GM12878 (cell line): Measurements from ENCODE around the gene DTNBP1. TPM values are rescaled to one million over a fixed set of nuclear protein-coding genes. Genes with fewer than 3 reads are reported as not detected.

Experiments
- ATAC-seq: fragments of 200-7000 bp; cut with Tn5 transposase; 3 replicates; pipeline ENCODE4 v1.9.1; 2020; ENCODE audit warnings: mild to moderate bottlenecking, moderate library complexity
- BruUV-seq: library from RNA; stranded (reverse); fragments of 400-500 nt; replicated peaks from 2 replicates; lab custom pipeline; 2021; lab: Mats Ljungman, UMichigan
- CTCF ChIA-PET: fragments of 300-600 bp; sonication (Branson Sonifier 250); formaldehyde crosslinking; extraction: SDS; loops from one replicate; lab custom pipeline; 2021; ENCODE audit warnings: inconsistent platforms; lab: Yijun Ruan, JAX
- POLR2A ChIA-PET: fragments of 350-600 bp; formaldehyde crosslinking; extraction: SDS; loops from one replicate; lab custom pipeline; 2021; ENCODE audit warnings: inconsistent platforms; lab: Charles Lee
- RAD21 ChIA-PET: fragments of 300-600 bp; sonication (Branson Sonifier 250); formaldehyde crosslinking; loops from one replicate; lab custom pipeline; 2023; ENCODE audit warnings: antibody characterized with exemption; ENCODE audit not compliant: unreplicated experiment; lab: Charles Lee
- SMC1A ChIA-PET: fragments of 300-600 bp; sonication (Branson Sonifier 250); formaldehyde crosslinking; loops from one replicate; lab custom pipeline; 2023; ENCODE audit not compliant: unreplicated experiment, uncharacterized antibody; lab: Charles Lee
- DNase-seq: peaks from one replicate; pipeline ENCODE4 v3.0.0-alpha.2; 2011; ENCODE audit warnings: low read depth, low spot score
- FAIRE-seq: peaks from 3 replicates; lab custom pipeline; 2011; peaks lifted over from hg19 to GRCh38; lab: Jason Lieb, UNC
- H2AFZ ChIP-seq: 2 replicates; pipeline ENCODE4 v1.6.0; 2011; ENCODE audit warnings: low read depth, low read length, control low read depth; ENCODE audit not compliant: control insufficient read depth
- H3K27ac ChIP-seq: 2 replicates; pipeline ENCODE4 v1.5.1; 2011; ENCODE audit warnings: control low read depth; ENCODE audit not compliant: control insufficient read depth, insufficient read depth
- H3K27me3 ChIP-seq, 2 experiments: replicated peaks in 1 of 2; 2 replicates each; pipeline versions ENCODE4 v1.6.0 to v1.6.1; 2011; ENCODE audit warnings: low read length in 1 of 2; ENCODE audit not compliant: control insufficient read depth in 2 of 2, insufficient read depth in 2 of 2
- H3K36me3 ChIP-seq, 2 experiments: 2 replicates each; pipeline ENCODE4 v1.5.1; 2011; ENCODE audit warnings: low read length in 1 of 2; ENCODE audit not compliant: control insufficient read depth in 2 of 2, insufficient read depth in 2 of 2
- H3K4me1 ChIP-seq: 2 replicates; pipeline ENCODE4 v1.6.1; 2011; ENCODE audit warnings: mild to moderate bottlenecking, low read length, moderate library complexity, mixed read lengths; ENCODE audit not compliant: control insufficient read depth, insufficient read depth
- H3K4me2 ChIP-seq: 2 replicates; pipeline ENCODE4 v1.6.0; 2011; ENCODE audit warnings: control low read depth; ENCODE audit not compliant: control insufficient read depth, insufficient read depth
- H3K4me3 ChIP-seq: fragments of 200-600 bp; sonication (generic); 2 replicates; pipeline ENCODE4 v1.5.1; 2016
- H3K79me2 ChIP-seq: 2 replicates; pipeline ENCODE4 v1.6.0; 2011; ENCODE audit warnings: low read length; ENCODE audit not compliant: control insufficient read depth, insufficient read depth
- H3K9ac ChIP-seq: 2 replicates; pipeline ENCODE4 v1.8.0; 2011; ENCODE audit warnings: low read length, control low read depth, mixed read lengths; ENCODE audit not compliant: control insufficient read depth, insufficient read depth
- H3K9me3 ChIP-seq: replicated peaks from 3 replicates; pipeline ENCODE4 v1.5.1; 2011; ENCODE audit warnings: mild to moderate bottlenecking, low read length; ENCODE audit not compliant: control insufficient read depth, insufficient read depth
- H4K20me1 ChIP-seq: 2 replicates; pipeline ENCODE4 v1.6.0; 2011; ENCODE audit not compliant: control insufficient read depth, insufficient read depth
- BRCA1 ChIP-seq: IDR thresholded peaks from 2 replicates; pipeline ENCODE4 v1.6.1; 2011; ENCODE audit warnings: low read depth, low read length, improper control_type of control experiment
- CREB1 ChIP-seq: IDR thresholded peaks from 2 replicates; pipeline ENCODE4 v1.6.1; 2012; ENCODE audit warnings: low read depth, mild to moderate bottlenecking, inconsistent platforms
- HDAC2 ChIP-seq: fragments of 200-600 bp; sonication (generic); IDR thresholded peaks from 2 replicates; pipeline ENCODE4 v1.6.1; 2017
- IRF5 ChIP-seq: fragments of 450-650 bp; IDR thresholded peaks from 2 replicates; pipeline ENCODE4 v1.6.1; 2017; ENCODE audit warnings: borderline replicate concordance
- KAT2A ChIP-seq: conservative IDR thresholded peaks from 2 replicates; pipeline ENCODE4 v1.6.1; 2011; ENCODE audit warnings: low read depth, low read length; ENCODE audit not compliant: control insufficient read depth
- MAX ChIP-seq: IDR thresholded peaks from 2 replicates; pipeline ENCODE4 v1.6.1; 2012; ENCODE audit warnings: low read depth, low read length, improper control_type of control experiment
- MEF2A ChIP-seq: IDR thresholded peaks from 2 replicates; pipeline ENCODE4 v1.6.1; 2011; ENCODE audit warnings: low read depth, mild to moderate bottlenecking, low read length, moderate library complexity; ENCODE audit not compliant: insufficient read depth
- MEF2B ChIP-seq: fragments of 450-650 bp; IDR thresholded peaks from 2 replicates; pipeline ENCODE4 v1.6.1; 2018; ENCODE audit warnings: mild to moderate bottlenecking, moderate library complexity; ENCODE audit not compliant: partially characterized antibody, poor library complexity, severe bottlenecking
- POU2F2 ChIP-seq: IDR thresholded peaks from 3 replicates; pipeline ENCODE4 v1.6.1; 2011; ENCODE audit warnings: low read depth, mild to moderate bottlenecking, low read length, borderline replicate concordance
- RAD51 ChIP-seq: fragments of 450-650 bp; IDR thresholded peaks from 2 replicates; pipeline ENCODE4 v1.6.1; 2016; ENCODE audit warnings: moderate library complexity, mild to moderate bottlenecking, inconsistent platforms
- SRF ChIP-seq, 2 experiments: IDR thresholded peaks; 2 replicates each; pipeline ENCODE4 v1.6.1; 2011; ENCODE audit warnings: low read depth in 2 of 2, low read length in 2 of 2, mild to moderate bottlenecking in 1 of 2, moderate library complexity in 1 of 2
- SUPT20H ChIP-seq: IDR thresholded peaks from 2 replicates; pipeline ENCODE4 v1.6.1; 2011; ENCODE audit warnings: low read depth, mild to moderate bottlenecking, low read length, moderate library complexity, borderline replicate concordance; ENCODE audit not compliant: control insufficient read depth
- USF1 ChIP-seq: IDR thresholded peaks from 2 replicates; pipeline ENCODE4 v1.6.1; 2011; ENCODE audit warnings: borderline replicate concordance, low read depth, mild to moderate bottlenecking, moderate library complexity, mixed read lengths, low read length; ENCODE audit not compliant: insufficient read depth; ENCODE audit errors: extremely low read length
- ZNF622 ChIP-seq: fragments of 450-650 bp; IDR thresholded peaks from 2 replicates; pipeline ENCODE4 v1.6.1; 2017; ENCODE audit warnings: mild to moderate bottlenecking, inconsistent platforms
- WGBS: methylation state at CpG from one replicate; pipeline ENCODE4 v1.1.6; 2016; ENCODE audit warnings: low lambda C conversion rate; ENCODE audit not compliant: insufficient replicate concordance, insufficient coverage; ENCODE audit errors: missing lambda C conversion rate; 5-methylcytosine and 5-hydroxymethylcytosine counted together
- in situ Hi-C: fragments of 300-500 bp; cut with MboI; formaldehyde crosslinking; loops from 9 replicates; pipeline ENCODE4 v1.14.3; 2018; ENCODE audit warnings: mixed read lengths
- intact Hi-C: fragments of 100-400 bp; cut with micrococcal nuclease; formaldehyde crosslinking; loops from one replicate; pipeline ENCODE4 v1.14.2; 2022; ENCODE audit not compliant: unreplicated experiment
- polyA plus RNA-seq, 11 experiments: library from polyadenylated mRNA; depleted of rRNA in 4 of 11; unstranded in 6 of 11; stranded (reverse) in 5 of 11; fragments of >200 nt; fragmentation: Nextera tagmentation in 4 of 11; fragmentation: Illumina TruSeq in 1 of 11; extraction: Ambion mirVana in 4 of 11; extraction: Trizol in 1 of 11; gene quantifications; 1 replicate in 1 of 11; 2 replicates in 10 of 11; pipeline versions ENCODE4 v1.2.1 to v1.2.3, GENCODE V29; 2011 to 2016; ENCODE audit warnings: inconsistent platforms in 2 of 11, missing spikeins in 2 of 11, low read depth in 1 of 11
- total RNA-seq, 4 experiments: library from RNA; depleted of rRNA in 3 of 4; stranded (reverse); fragments of >200 nt in 3 of 4; fragmentation: Illumina TruSeq in 1 of 4; extraction: Trizol in 1 of 4; gene quantifications; 2 replicates each; pipeline versions ENCODE4 v1.2.1 to v1.2.3, GENCODE V29; 2013 to 2021

DTNBP1 gene
- total and polyA plus RNA-seq, 10 of the 15 experiments (the other 5 are each of a cell fraction or from before 2014, with no cell fraction given) = 7.1 to 40.3 (median 20.1) TPM

GRCh38 chr6:15513131-15513771, 149.6 kb downstream of the DTNBP1 start:
- Histone ChIP-seq H3K4me1 (no peaks in the 10 kb centered on the region), H2AFZ (no peak overlapping the region), H3K36me3 (peaks cover 32 to 50% of the 10 kb centered on the region in 2 experiments), H3K9ac (no peak overlapping the region), H3K79me2 (no peaks in the 10 kb centered on the region), H4K20me1 (no peaks in the 10 kb centered on the region), H3K4me3 (no peak overlapping the region), H3K27me3 (no peaks in the 10 kb centered on the region), H3K4me2 (no peak overlapping the region), H3K27ac (no peak overlapping the region), H3K9me3 (no peaks in the 10 kb centered on the region)
- 88% methylated on average over 31 of the region's 34 CpGs for WGBS
- BruUV-seq = no TSS peak
- ChIA-PET RAD21 (interaction anchor here (1.1 kb wide), 1 partner anchor 110 kb away, joined by 5 read pairs; no protein-coding TSS in a partner anchor), CTCF (interaction anchor here (2.9 kb wide), 1 partner anchor 111 kb away, joined by 19 read pairs; no protein-coding TSS in a partner anchor), SMC1A (no interaction called here), POLR2A (interaction anchor here (0.6 kb wide), 1 partner anchor 1086 kb away, joined by 3 read pairs; no protein-coding TSS in a partner anchor)
- TF ChIP-seq CREB1 = no peak
- no peak for TF ChIP-seq MEF2A
- no peak for TF ChIP-seq BRCA1
- TF ChIP-seq KAT2A = no peak
- no peak for TF ChIP-seq USF1
- TF ChIP-seq MAX = no peak
- no peak for TF ChIP-seq HDAC2
- TF ChIP-seq ZNF622 = no peak
- TF ChIP-seq SUPT20H = no peak
- TF ChIP-seq SRF (IDR thresholded peaks at IDR 0.05; ENCODE audit: low read depth in 2 of 2, low read length in 2 of 2) = no peak
- TF ChIP-seq IRF5 = no peak
- TF ChIP-seq POU2F2 = no peak
- no peak for TF ChIP-seq RAD51
- no peak for TF ChIP-seq MEF2B
- intact Hi-C loops = no loop called here
- no peak for FAIRE-seq
- ATAC-seq = no peak
- in situ Hi-C loops = no loop called here
- DNase-seq = no peak
